HepG2 (cell line): ENCODE measurements around the gene BLCAP. TPM values are rescaled to one million over a fixed set of nuclear protein-coding genes. Genes with fewer than 3 reads are reported as not detected.

Experiments used
- ATF2 ChIP-seq: sonication (generic); formaldehyde crosslinking; IDR thresholded peaks from 2 replicates; pipeline ENCODE4 v1.4.0; 2020; ENCODE audit warnings: missing genetic modification reagents
- ATF7-NPFF ChIP-seq: sonication (generic); formaldehyde crosslinking; IDR thresholded peaks from 2 replicates; pipeline ENCODE4 v1.8.1; 2023; ENCODE audit warnings: mild to moderate bottlenecking, low read depth, missing genetic modification reagents, moderate library complexity
- BHLHE40 ChIP-seq: IDR thresholded peaks from 2 replicates; pipeline ENCODE4 v1.6.1; 2011; ENCODE audit warnings: low read length, improper control_type of control experiment
- CC2D1A ChIP-seq: sonication (generic); formaldehyde crosslinking; IDR thresholded peaks from 2 replicates; pipeline ENCODE4 v1.8.1; 2023; ENCODE audit warnings: mild to moderate bottlenecking, missing genetic modification reagents
- CCAR2 ChIP-seq: fragments of 200-400 bp; formaldehyde crosslinking; optimal IDR thresholded peaks from 2 replicates; pipeline ENCODE3; 2018; ENCODE audit warnings: low read depth, mild to moderate bottlenecking, low read length, moderate library complexity
- CHD4 ChIP-seq: fragments of 200-600 bp; sonication (generic); IDR thresholded peaks from 2 replicates; pipeline ENCODE4 v1.7.0; 2017; ENCODE audit warnings: mild to moderate bottlenecking, low read length, borderline replicate concordance
- GZF1 ChIP-seq: sonication (generic); formaldehyde crosslinking; IDR thresholded peaks from 2 replicates; pipeline ENCODE4 v1.5.1; 2020; ENCODE audit warnings: mild to moderate bottlenecking, missing genetic modification reagents
- HOXA3 ChIP-seq: sonication (generic); formaldehyde crosslinking; IDR thresholded peaks from 2 replicates; pipeline ENCODE4 v1.5.0; 2020; ENCODE audit warnings: missing genetic modification reagents
- KDM1A ChIP-seq: IDR thresholded peaks from 2 replicates; pipeline ENCODE4 v1.6.1; 2016; ENCODE audit warnings: missing compliant biosample characterization
- MED1 ChIP-seq: sonication (generic); formaldehyde crosslinking; IDR thresholded peaks from 2 replicates; pipeline ENCODE4 v1.4.0; 2020; ENCODE audit warnings: missing genetic modification reagents
- MNT ChIP-seq: fragments of 450-650 bp; IDR thresholded peaks from 2 replicates; pipeline ENCODE4 v1.6.1; 2016
- NR2F1 ChIP-seq, 2 experiments: fragments of 450-650 bp in 1 of 2; formaldehyde crosslinking in 1 of 2; IDR thresholded peaks; 2 replicates each; pipeline versions ENCODE4 v1.5.0 to v1.6.1; 2016 to 2020; ENCODE audit warnings: mild to moderate bottlenecking in 1 of 2, missing compliant biosample characterization in 1 of 2, missing genetic modification reagents in 1 of 2, moderate library complexity in 1 of 2
- RXRA ChIP-seq: sonication (generic); formaldehyde crosslinking; IDR thresholded peaks from 2 replicates; pipeline ENCODE4 v1.5.1; 2020; ENCODE audit warnings: missing genetic modification reagents
- ZFX ChIP-seq: sonication (generic); formaldehyde crosslinking; IDR thresholded peaks from 2 replicates; pipeline ENCODE4 v1.4.0; 2020; ENCODE audit warnings: mild to moderate bottlenecking, low read depth, missing genetic modification reagents, moderate library complexity
- ZNF160 ChIP-seq: sonication (generic); formaldehyde crosslinking; IDR thresholded peaks from 2 replicates; pipeline ENCODE4 v1.8.0; 2022; ENCODE audit warnings: mild to moderate bottlenecking, inconsistent platforms, missing genetic modification reagents
- ZNF841 ChIP-seq: sonication (generic); formaldehyde crosslinking; IDR thresholded peaks from 2 replicates; pipeline ENCODE4 v1.8.1; 2023; ENCODE audit warnings: missing genetic modification reagents, borderline replicate concordance
- ZSCAN21 ChIP-seq: sonication (generic); formaldehyde crosslinking; IDR thresholded peaks from 2 replicates; pipeline ENCODE4 v1.8.0; 2022; ENCODE audit warnings: mild to moderate bottlenecking, missing genetic modification reagents, moderate library complexity, borderline replicate concordance
- ZSCAN29 ChIP-seq: sonication (generic); formaldehyde crosslinking; conservative IDR thresholded peaks from 2 replicates; pipeline ENCODE4 v1.4.0; 2020; ENCODE audit warnings: mild to moderate bottlenecking, missing genetic modification reagents
- polyA plus RNA-seq, 8 experiments: library from polyadenylated mRNA; depleted of rRNA in 3 of 8; stranded (reverse) in 7 of 8; unstranded in 1 of 8; fragments of >200 nt; fragmentation: Illumina TruSeq in 4 of 8; extraction: Trizol in 4 of 8; gene quantifications; 2 replicates each; pipeline versions ENCODE4 v1.2.1 to v1.2.3, GENCODE V29; 2011 to 2016; ENCODE audit warnings: low read depth in 4 of 8, missing spikeins in 1 of 8, mixed read lengths in 1 of 8; ENCODE audit not compliant: insufficient read depth in 1 of 8
- total RNA-seq, 5 experiments: library from RNA; depleted of rRNA; stranded (reverse); fragments of >200 nt; fragmentation: Illumina TruSeq; extraction: Trizol; gene quantifications; 2 replicates each; pipeline ENCODE4 v1.2.3, GENCODE V29; 2016; ENCODE audit warnings: low read depth in 1 of 5
- TF ChIP-seq, protein P1 (sequence below): sonication (generic); formaldehyde crosslinking; IDR thresholded peaks from 2 replicates; pipeline ENCODE4 v1.8.0; 2022; ENCODE audit warnings: missing genetic modification reagents, mild to moderate bottlenecking, moderate library complexity, borderline replicate concordance
- TF ChIP-seq, protein P2 (sequence below): sonication (generic); formaldehyde crosslinking; IDR thresholded peaks from 2 replicates; pipeline ENCODE4 v1.5.1; 2020; ENCODE audit warnings: mild to moderate bottlenecking, missing genetic modification reagents, borderline replicate concordance
- TF ChIP-seq, protein P3 (sequence below): sonication (generic); formaldehyde crosslinking; IDR thresholded peaks from 2 replicates; pipeline ENCODE4 v1.4.0; 2020; ENCODE audit warnings: missing genetic modification reagents, borderline replicate concordance

The BLCAP gene
- total and polyA plus RNA-seq, 2 of the 13 experiments (the other 11 are each of a cell fraction or from before 2014, with no cell fraction given), result 52.4 to 86.8 TPM

DNA sequence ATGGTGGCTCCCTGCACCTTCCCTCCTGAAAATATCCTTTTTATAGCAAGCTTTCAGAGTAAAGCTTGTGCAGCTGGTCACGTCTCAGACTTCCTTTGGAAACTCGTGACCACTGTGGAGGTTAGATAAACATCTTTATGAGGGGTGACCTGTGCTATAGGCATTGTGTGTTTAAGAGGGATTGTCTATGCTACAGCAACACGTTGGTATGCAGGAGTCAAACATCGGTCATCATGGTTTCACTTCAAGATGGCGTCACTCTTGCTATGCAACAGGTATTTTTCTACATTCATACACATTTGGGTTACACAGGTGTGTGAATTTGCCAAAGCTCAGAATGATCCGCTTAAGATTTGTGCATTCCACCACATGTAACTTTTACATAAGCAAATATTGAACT lies 14.6 kb upstream of the BLCAP start (continued):
- TF ChIP-seq CHD4 (no peak), NR2F1 (CRISPR knock-in tag; IDR thresholded peaks at IDR 0.05) (peak in 1 of 2 experiments; percentile 73; a peak in 1 of 4 replicates), BHLHE40 (peak; percentile 77), CCAR2 (no peak), ZSCAN29 (CRISPR knock-in tag) (no peak), ATF2 (CRISPR knock-in tag) (no peak), ZFX (CRISPR knock-in tag) (no peak), ZNF160 (no peak), MED1 (CRISPR knock-in tag) (peak; percentile 62), HOXA3 (peak; percentile 30; the same call in 1 of the 2 replicates), ZSCAN21 (CRISPR knock-in tag) (peak; percentile 25; the same call in 1 of the 2 replicates), ZNF841 (CRISPR knock-in tag) (no peak), MNT (no peak), CC2D1A (CRISPR knock-in tag) (no peak), ATF7-NPFF (no peak; the same call in 1 of the 2 replicates), KDM1A (CRISPR knock-in tag) (no peak), GZF1 (no peak), RXRA (CRISPR knock-in tag) (peak; percentile 27; the same call in 1 of the 2 replicates)
- TF ChIP-seq, protein P1, sequence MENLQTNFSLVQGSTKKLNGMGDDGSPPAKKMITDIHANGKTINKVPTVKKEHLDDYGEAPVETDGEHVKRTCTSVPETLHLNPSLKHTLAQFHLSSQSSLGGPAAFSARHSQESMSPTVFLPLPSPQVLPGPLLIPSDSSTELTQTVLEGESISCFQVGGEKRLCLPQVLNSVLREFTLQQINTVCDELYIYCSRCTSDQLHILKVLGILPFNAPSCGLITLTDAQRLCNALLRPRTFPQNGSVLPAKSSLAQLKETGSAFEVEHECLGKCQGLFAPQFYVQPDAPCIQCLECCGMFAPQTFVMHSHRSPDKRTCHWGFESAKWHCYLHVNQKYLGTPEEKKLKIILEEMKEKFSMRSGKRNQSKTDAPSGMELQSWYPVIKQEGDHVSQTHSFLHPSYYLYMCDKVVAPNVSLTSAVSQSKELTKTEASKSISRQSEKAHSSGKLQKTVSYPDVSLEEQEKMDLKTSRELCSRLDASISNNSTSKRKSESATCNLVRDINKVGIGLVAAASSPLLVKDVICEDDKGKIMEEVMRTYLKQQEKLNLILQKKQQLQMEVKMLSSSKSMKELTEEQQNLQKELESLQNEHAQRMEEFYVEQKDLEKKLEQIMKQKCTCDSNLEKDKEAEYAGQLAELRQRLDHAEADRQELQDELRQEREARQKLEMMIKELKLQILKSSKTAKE (CRISPR knock-in tag), result no peak; the same call in 1 of the 2 replicates
- TF ChIP-seq, protein P2, sequence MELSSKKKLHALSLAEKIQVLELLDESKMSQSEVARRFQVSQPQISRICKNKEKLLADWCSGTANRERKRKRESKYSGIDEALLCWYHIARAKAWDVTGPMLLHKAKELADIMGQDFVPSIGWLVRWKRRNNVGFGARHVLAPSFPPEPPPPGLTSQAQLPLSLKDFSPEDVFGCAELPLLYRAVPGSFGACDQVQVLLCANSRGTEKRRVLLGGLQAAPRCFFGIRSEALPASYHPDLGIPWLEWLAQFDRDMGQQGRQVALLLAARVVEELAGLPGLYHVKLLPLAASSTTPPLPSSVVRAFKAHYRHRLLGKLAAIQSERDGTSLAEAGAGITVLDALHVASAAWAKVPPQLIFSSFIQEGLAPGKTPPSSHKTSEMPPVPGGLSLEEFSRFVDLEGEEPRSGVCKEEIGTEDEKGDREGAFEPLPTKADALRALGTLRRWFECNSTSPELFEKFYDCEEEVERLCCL, result no peak
- TF ChIP-seq, protein P3, sequence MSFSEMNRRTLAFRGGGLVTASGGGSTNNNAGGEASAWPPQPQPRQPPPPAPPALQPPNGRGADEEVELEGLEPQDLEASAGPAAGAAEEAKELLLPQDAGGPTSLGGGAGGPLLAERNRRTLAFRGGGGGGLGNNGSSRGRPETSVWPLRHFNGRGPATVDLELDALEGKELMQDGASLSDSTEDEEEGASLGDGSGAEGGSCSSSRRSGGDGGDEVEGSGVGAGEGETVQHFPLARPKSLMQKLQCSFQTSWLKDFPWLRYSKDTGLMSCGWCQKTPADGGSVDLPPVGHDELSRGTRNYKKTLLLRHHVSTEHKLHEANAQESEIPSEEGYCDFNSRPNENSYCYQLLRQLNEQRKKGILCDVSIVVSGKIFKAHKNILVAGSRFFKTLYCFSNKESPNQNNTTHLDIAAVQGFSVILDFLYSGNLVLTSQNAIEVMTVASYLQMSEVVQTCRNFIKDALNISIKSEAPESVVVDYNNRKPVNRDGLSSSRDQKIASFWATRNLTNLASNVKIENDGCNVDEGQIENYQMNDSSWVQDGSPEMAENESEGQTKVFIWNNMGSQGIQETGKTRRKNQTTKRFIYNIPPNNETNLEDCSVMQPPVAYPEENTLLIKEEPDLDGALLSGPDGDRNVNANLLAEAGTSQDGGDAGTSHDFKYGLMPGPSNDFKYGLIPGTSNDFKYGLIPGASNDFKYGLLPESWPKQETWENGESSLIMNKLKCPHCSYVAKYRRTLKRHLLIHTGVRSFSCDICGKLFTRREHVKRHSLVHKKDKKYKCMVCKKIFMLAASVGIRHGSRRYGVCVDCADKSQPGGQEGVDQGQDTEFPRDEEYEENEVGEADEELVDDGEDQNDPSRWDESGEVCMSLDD (CRISPR knock-in tag), result no peak
